Mesodermal cell (in vitro differentiated cells): ENCODE measurements around the gene ZNF641.

Source experiments
- H3K27ac ChIP-seq: 2 replicates; pipeline ENCODE4 v1.7.0; 2013; ENCODE audit warnings: mild to moderate bottlenecking, low read depth, low read length, moderate library complexity; ENCODE audit not compliant: severe bottlenecking
- H3K36me3 ChIP-seq: 2 replicates; pipeline ENCODE4 v1.7.1; 2013; ENCODE audit warnings: mild to moderate bottlenecking, low read length, moderate library complexity; ENCODE audit not compliant: control insufficient read depth, insufficient read depth
- H3K4me1 ChIP-seq: one replicate; pipeline ENCODE4 v1.7.1; 2013; ENCODE audit warnings: mild to moderate bottlenecking, low read length; ENCODE audit not compliant: insufficient read depth, control insufficient read depth, poor library complexity, severe bottlenecking
- H3K4me3 ChIP-seq: 2 replicates; pipeline ENCODE4 v1.7.0; 2013; ENCODE audit warnings: low read length, control low read depth, mild to moderate bottlenecking; ENCODE audit not compliant: insufficient read depth, poor library complexity, severe bottlenecking; ENCODE audit errors: extremely low read depth
- H3K9me3 ChIP-seq: 2 replicates; pipeline ENCODE4 v1.7.1; 2013; ENCODE audit warnings: mild to moderate bottlenecking, low read length, moderate library complexity; ENCODE audit not compliant: control insufficient read depth
- WGBS, 2 experiments: methylation state at CpG; one replicate each; pipeline ENCODE4 v1.1.5; 2013; ENCODE audit warnings: missing lambda C conversion rate in 2 of 2; ENCODE audit not compliant: insufficient coverage in 2 of 2; 5-methylcytosine and 5-hydroxymethylcytosine counted together

The ZNF641 gene

DNA sequence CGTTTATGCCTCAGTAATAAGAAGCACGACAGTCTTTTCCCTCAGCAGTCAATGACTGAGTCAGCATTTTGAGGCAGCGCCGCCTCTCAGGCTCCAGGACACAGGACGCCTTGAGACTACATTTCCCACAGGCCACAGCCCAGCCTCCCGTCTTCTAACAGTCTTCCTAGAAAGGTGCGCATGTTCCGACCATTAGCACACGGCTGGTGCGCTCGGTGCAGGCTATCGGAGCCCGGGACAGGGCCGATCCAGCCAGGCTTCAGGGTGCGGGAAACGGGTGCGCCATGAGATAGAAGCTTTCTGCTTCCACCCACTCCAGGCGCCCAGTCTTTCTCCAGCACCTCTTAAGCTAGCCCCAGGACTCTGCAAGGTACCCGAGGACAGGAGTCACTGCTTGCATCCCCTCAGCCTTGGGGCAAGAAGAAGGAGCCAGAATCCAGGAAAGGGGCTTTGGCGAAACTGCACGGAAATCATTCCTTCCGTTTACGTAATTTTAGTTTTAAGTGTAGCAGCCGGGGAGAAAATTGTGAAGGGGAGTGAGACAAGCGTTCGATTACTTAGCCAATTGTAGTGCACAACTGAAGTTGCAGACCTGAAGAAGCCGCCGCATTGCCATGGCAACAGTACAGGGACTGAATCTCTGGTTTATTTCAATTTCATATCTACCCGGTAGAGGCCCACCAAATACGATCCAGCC lies 54.0 kb downstream of the ZNF641 start:
- H3K9me3 ChIP-seq: no peaks in the 10 kb centered on the region
- H3K4me1 ChIP-seq: no peaks in the 10 kb centered on the region
- H3K27ac ChIP-seq: no peak overlapping the region
- WGBS, 2 experiments: 28 to 36% methylated on average over 22 to 27 of the region's 30 CpGs
- H3K36me3 ChIP-seq: no peaks in the 10 kb centered on the region
- H3K4me3 ChIP-seq: peak overlapping the region; percentile 31

GRCh38 chr12:48292040-48292439 lies 58.7 kb downstream of the ZNF641 start:
- Histone ChIP-seq H3K27ac (no peak overlapping the region), H3K4me3 (no peak overlapping the region), H3K36me3 (no peaks in the 10 kb centered on the region), H3K9me3 (no peaks in the 10 kb centered on the region), H3K4me1 (no peaks in the 10 kb centered on the region)
- WGBS, 2 experiments: no CpG with 5 or more reads among the region's 2 CpGs

- Histone ChIP-seq H3K9me3 (no peaks in the 10 kb centered on the region), H3K36me3 (no peaks in the 10 kb centered on the region), H3K27ac (no peak overlapping the region), H3K4me3 (no peak overlapping the region), H3K4me1 (no peaks in the 10 kb centered on the region)
- WGBS, 2 experiments: no CpG with 5 or more reads among the region's 2 CpGs
Measured at GRCh38 chr12:48291511-48291910, 59.2 kb downstream of the ZNF641 start.

DNA sequence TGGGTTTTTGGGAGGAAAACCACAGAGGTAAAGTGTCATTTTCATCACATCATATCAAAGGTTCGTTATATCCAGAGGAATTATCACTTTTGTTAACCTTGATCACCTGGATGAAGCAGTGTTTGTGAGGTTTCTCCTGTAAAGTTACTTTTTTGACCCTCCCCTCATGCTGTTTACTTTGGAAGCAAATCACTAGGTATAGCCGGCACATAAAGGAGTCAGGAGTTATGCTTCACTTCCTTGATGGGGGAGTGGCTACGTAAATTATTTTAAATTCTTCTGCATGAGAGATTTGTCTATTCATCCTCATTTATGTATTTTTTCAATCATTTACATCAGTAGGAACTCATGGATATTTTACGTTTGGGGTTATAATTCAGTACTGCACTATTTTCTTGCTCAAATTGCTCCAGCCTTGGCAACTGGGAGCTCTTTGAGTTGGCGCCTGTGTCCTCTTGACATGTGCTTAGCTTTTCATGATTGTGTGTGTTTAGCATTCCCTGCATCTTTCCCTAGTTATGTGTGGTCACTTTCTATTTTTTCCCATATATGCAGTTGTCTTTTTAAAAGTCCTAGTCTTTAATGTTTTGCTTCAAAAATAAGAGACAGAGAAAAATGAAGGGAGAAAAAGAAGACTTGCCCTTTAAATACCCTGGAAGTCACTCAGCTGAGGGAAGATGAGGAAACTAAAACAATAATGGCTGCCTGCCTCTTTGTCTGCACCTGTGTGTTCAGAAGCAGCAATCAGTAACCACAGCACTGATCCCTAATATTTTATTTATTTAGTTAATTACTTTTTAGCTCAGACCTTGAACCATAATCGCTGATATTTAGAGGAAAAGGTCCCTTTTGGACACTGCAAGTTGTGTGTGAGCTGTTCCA lies 62.1 kb downstream of the ZNF641 start:
- H3K36me3 ChIP-seq: no peaks in the 10 kb centered on the region
- no CpG with 5 or more reads among the region's 6 CpGs for WGBS, 2 experiments
- H3K27ac ChIP-seq: no peak overlapping the region
- H3K4me3 ChIP-seq: no peak overlapping the region
- H3K9me3 ChIP-seq: no peaks in the 10 kb centered on the region
- H3K4me1 ChIP-seq: no peaks in the 10 kb centered on the region
